SIG-M5 treated with dmso at 0.1 percent for 504 hours (cell line): Measurements from ENCODE around the gene SCG5.

Experiments
- DNase-seq: peaks from one replicate; lab custom pipeline; 2025; ENCODE audit not compliant: unreplicated experiment; lab: John Stamatoyannopoulos, UW

Gene SCG5

GRCh38 chr15:32657941-32658340 lies 16.4 kb downstream of the SCG5 start:
- DNase-seq: no peak

DNA sequence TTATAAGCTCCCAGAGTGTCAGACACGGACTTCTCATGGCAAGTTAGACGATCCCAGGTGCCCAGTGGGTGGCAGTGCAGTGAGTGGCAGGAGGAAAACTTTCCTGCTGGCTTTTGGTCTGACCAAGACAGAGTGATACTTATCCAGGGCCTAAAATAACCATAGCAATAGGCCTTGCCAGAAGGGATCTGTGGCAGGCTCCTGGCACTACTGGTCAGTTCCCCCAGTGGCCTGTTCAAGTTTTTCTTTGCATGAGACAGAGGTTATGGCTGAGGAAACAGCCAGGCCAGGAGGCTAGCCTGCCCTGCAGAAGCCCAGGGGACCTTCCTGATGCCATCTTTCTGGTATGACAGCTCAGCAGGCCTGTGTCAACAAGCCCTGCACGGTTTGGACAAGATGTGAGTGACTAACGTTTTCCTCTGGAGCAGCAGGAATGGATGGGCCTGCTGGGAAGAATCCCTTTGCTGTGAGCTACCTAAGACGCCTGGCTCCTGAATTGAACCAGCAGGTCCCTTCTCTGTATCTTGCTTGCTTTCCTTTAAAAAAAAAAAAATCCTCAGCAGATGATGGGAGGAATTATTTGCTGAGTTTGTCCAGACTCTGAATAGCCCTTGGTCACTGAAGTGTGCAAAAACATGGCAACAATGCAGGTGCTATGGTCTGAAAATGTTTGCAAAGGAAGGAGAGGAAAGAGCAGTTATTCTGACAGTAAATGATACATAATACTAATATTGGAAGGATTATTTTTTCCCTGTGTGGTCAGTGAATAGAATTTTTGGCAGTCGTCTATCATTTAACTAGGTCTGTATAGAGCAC lies 18.0 kb downstream of the SCG5 start:
- no peak for DNase-seq

- DNase-seq: no peak
These were observed 22.2 kb downstream of the SCG5 start for GRCh38 chr15:32663671-32664070.

DNA sequence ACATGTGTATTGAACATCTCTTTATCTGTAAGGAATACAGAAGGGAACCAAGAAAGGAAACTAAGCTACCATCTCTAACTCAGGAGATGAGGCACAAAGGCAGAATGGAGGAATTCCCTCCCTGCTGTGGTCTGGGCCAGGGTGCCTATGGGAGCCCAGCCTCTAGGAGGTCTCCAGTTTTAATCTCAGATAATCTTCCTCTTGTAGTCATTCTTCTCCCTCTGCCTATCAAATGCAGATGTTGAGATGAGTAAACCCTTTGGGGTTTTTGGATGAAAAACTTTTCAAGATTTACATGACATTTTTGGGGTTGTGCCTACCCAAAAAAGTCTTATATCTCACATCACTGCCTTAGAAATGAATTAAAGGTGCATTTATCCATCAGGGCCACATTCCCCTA lies 23.3 kb downstream of the SCG5 start:
- no peak for DNase-seq

DNA sequence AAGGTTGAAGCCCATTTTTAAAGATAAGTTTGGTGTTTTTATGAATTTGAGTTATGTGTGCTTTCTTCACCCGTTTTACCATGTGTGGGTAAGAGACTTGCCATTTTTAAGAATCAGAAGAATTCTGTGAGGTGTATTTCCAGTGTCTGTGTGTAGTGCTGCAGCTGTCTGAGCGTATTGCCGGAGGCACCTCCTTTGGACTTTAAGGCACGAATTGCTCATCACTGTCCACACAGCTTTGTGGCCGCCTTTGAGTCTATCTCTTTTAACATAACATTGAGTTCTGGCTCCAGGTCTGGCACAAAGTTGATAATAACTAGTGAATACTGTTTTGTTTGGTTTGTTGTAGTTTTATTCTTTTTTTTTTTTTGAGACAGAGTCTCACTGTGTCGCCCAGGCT lies 25.8 kb downstream of the SCG5 start:
- no peak for DNase-seq

DNA sequence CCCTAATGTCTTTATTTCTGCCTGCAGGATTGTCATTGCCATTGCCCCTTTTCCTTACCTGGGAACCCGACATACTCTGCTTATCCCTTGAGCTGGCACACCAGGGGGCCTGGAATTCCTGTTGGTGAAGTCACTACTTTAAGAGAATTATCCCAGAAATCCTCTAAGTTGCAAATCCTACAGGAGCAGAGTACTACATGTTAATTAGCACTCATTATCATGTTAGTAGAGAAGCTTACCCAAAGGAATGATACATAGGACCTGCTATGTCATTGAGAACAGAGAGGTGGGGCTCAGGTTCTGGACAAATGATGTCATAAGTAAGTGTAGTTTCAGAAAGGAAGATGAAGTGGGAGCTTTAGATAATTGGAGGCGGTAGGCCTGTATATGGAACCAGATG lies 27.4 kb downstream of the SCG5 start:
- DNase-seq: no peak

- no peak for DNase-seq
These were observed 28.5 kb downstream of the SCG5 start for GRCh38 chr15:32669896-32670611.

DNA sequence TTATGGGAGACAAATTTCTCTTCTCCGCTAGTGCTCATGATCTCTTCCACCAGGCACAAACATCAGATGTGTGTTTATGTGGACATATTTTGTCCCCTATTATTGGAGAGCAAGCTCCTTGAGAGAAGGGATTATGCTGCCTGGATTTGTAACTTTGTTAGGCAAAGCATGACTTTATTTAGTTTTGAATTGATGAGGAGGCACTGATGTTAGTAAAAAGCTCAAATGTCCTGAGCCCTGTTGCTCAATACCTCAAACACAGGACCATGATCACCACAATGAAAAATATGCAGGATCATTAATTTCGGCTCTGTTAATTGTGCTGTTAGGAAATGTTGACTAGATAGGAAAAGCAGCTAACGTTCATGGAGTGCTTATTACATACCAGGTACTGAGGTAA lies 29.1 kb downstream of the SCG5 start:
- no peak for DNase-seq

DNA sequence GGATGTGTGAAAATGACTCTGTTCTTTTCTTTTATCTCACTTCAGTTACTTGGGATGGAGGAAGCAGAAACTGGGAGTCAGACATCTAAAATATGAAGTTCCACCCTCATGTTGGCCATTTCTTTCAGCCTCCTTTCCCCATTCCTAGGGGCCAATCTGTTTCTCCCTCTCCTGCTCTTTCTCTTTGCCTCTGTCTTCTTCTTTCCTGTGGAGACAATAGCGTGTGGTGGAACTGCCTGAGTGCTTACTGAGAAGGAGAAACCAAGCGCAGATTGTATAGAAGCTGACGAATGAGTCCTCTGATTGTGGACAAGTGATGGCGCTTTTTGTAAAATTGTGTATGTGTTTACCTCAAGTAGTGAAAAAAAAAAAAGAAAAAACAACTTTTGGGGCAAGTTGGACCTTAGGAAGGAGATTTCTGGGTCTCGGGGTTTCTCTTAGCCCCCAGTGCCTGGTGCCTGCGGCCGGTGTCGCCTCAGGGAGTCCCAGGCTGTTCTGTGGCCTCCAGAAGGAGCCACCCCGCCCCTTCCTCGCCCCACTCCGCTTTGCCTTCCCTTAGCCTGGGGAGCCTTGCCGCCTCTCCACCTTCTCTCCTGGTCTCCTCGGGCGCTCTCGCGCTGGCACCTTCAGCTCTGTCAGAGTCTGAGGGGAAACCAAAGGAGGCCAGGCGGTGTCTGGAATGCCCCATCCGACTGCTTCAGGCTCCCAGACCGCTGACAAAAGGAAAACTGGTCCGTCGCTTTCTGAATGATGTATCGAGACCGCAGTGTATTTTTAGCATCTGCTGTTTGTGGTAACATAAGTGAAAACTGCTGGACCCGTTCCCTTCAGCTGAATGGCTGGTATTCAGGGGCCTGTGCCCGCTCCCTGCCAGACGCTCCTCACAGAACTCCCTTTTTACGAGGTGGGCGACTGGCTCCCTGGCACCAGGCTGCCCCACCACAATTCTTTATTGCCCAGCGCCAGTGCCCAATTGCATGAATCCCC lies 30.1 kb downstream of the SCG5 start:
- no peak for DNase-seq

DNA sequence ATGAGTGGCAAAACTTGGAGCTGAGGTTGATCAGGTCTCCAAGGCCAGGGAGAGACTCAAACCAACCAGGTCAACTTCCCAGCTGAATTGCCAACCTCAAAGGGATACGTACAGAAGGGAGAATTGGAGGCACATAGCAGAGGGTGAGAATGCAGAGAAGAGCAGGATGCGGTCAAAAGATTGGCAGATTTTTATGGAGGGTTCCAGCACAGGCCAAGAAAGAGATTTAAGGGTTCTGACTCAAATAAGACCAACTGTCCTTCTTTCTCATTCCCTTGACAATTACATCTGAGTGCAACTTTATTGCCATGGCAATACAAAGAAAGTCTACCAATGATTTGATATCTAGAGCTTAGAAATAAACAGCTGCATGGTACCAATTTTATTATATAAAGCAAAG lies 33.2 kb downstream of the SCG5 start:
- no peak for DNase-seq

- DNase-seq: no peak
These were observed 34.0 kb downstream of the SCG5 start for GRCh38 chr15:32675466-32675865.

GRCh38 chr15:32676169-32676568 lies 34.7 kb downstream of the SCG5 start:
- no peak for DNase-seq

GRCh38 chr15:32677238-32677750 lies 35.8 kb downstream of the SCG5 start:
- DNase-seq: no peak

DNA sequence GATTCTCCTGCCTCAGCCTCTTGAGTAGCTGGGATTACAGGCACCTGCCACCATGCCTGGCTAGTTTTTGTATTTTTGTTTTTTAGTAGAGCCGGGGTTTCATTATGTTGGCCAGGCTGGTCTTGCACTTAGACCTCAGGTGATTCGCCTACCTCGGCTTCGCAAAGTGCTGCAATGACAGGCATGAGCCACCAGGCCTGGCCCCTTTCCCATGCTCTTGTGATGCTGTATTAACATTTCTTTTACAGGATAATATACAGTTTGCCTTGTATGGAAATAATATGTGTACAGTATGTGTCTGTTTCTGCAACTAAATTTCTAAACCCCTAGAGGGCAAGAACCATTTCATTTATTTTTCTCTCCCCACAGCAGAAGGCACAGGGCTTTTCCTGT lies 37.8 kb downstream of the SCG5 start:
- DNase-seq: no peak

DNA sequence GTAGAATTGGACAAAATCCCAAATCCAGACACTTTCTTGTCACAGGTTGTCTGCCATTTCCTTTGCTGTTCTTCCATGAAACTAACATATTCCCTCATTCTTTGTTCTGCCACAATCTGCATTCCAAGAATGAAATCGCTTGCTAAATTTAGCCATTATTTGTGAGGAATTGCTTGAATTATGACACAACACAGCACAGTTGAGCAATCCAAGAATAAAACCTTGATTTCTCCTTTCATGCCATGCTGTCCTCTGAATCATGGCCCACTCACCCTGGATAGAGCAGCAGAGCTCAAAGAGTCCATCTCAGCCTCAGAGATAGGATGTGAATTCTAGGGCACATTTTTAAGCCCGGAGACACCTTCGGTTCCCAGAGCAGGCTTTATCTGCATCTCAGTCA lies 41.1 kb downstream of the SCG5 start:
- DNase-seq: no peak

GRCh38 chr15:32682977-32683630 lies 41.6 kb downstream of the SCG5 start:
- DNase-seq: no peak

GRCh38 chr15:32683906-32684584 lies 42.5 kb downstream of the SCG5 start:
- peak; percentile 9 for DNase-seq

- DNase-seq: no peak
These were observed 44.1 kb downstream of the SCG5 start for GRCh38 chr15:32685576-32685975.

- no peak for DNase-seq
These were observed 46.0 kb downstream of the SCG5 start for GRCh38 chr15:32687556-32687955.

- DNase-seq: no peak
These were observed 46.7 kb downstream of the SCG5 start for GRCh38 chr15:32688151-32688639.
